Smooth muscle cell (in vitro differentiated cells): ENCODE results near the gene ENKD1. TPM values are rescaled to one million over a fixed set of nuclear protein-coding genes. Genes with fewer than 3 reads are reported as not detected.

Source experiments
- DNase-seq: peaks from one replicate; lab custom pipeline; 2025; ENCODE audit not compliant: unreplicated experiment; lab: John Stamatoyannopoulos, UW
- H2AFZ ChIP-seq: fragments of 200-600 bp; sonication (generic); 2 replicates; pipeline ENCODE4 v1.6.0; 2016; ENCODE audit warnings: antibody characterized with exemption, low read depth, mild to moderate bottlenecking
- H3F3A ChIP-seq: fragments of 200-600 bp; sonication (generic); 2 replicates; pipeline ENCODE4 v1.6.0; 2017; ENCODE audit warnings: antibody characterized with exemption, low read depth
- H3K27ac ChIP-seq: fragments of 200-600 bp; sonication (generic); 2 replicates; pipeline ENCODE4 v1.5.1; 2016; ENCODE audit warnings: low read depth, mild to moderate bottlenecking
- H3K27me3 ChIP-seq: fragments of 200-600 bp; sonication (generic); 2 replicates; pipeline ENCODE4 v1.6.1; 2016; ENCODE audit warnings: low read depth, mild to moderate bottlenecking
- H3K36me3 ChIP-seq: fragments of 200-600 bp; sonication (generic); 2 replicates; pipeline ENCODE4 v1.5.1; 2016; ENCODE audit warnings: low read depth
- H3K4me1 ChIP-seq: fragments of 200-600 bp; sonication (generic); 2 replicates; pipeline ENCODE4 v1.5.1; 2016; ENCODE audit warnings: low read depth
- H3K4me2 ChIP-seq: fragments of 200-600 bp; sonication (generic); 2 replicates; pipeline ENCODE4 v1.6.0; 2016; ENCODE audit warnings: mild to moderate bottlenecking
- H3K4me3 ChIP-seq: fragments of 200-600 bp; sonication (generic); 2 replicates; pipeline ENCODE4 v1.5.1; 2016; ENCODE audit warnings: mild to moderate bottlenecking
- H3K79me2 ChIP-seq: fragments of 200-600 bp; sonication (generic); 2 replicates; pipeline ENCODE4 v1.6.0; 2016; ENCODE audit warnings: low read depth, mild to moderate bottlenecking
- H3K9ac ChIP-seq: fragments of 200-600 bp; sonication (generic); 2 replicates; pipeline ENCODE4 v1.6.0; 2016; ENCODE audit warnings: low read depth
- H3K9me3 ChIP-seq: fragments of 200-600 bp; sonication (generic); replicated peaks from 2 replicates; pipeline ENCODE4 v1.5.1; 2016; ENCODE audit warnings: low read depth
- H4K20me1 ChIP-seq: fragments of 200-600 bp; sonication (generic); 2 replicates; pipeline ENCODE4 v1.6.0; 2016; ENCODE audit warnings: low read depth
- CTCF ChIP-seq: fragments of 200-600 bp; sonication (generic); IDR thresholded peaks from 2 replicates; pipeline ENCODE4 v1.5.1; 2017; ENCODE audit warnings: borderline replicate concordance, mild to moderate bottlenecking, antibody characterized with exemption; ENCODE audit not compliant: insufficient read depth, poor library complexity, severe bottlenecking
- WGBS: methylation state at CpG from one replicate; pipeline ENCODE4 v1.1.7; 2016; ENCODE audit warnings: low lambda C conversion rate; 5-methylcytosine and 5-hydroxymethylcytosine counted together
- polyA plus RNA-seq: library from polyadenylated mRNA; unstranded; fragments of >200 nt; fragmentation: Nextera tagmentation; extraction: Ambion mirVana; gene quantifications from 2 replicates; pipeline ENCODE4 v1.2.1, GENCODE V29; 2016
- total RNA-seq: library from RNA; depleted of rRNA; stranded (reverse); fragments of >200 nt; gene quantifications from 2 replicates; pipeline ENCODE4 v1.2.3, GENCODE V29; 2014

The ENKD1 gene
- total and polyA plus RNA-seq, 2 experiments from 2014 or later: 9.8 to 14.2 TPM

- 89% methylated on average over 12 of the region's 15 CpGs for WGBS
- Histone ChIP-seq H4K20me1 (no peaks in the 10 kb centered on the region), H3K27ac (no peak overlapping the region), H3K36me3 (no peaks in the 10 kb centered on the region), H3K9ac (no peak overlapping the region), H3K79me2 (no peaks in the 10 kb centered on the region), H3K4me3 (peak overlapping the region; percentile 41), H2AFZ (no peak overlapping the region), H3K9me3 (no peaks in the 10 kb centered on the region), H3K27me3 (peaks cover 44% of the 10 kb centered on the region), H3F3A (no peaks in the 10 kb centered on the region), H3K4me2 (no peak overlapping the region), H3K4me1 (no peaks in the 10 kb centered on the region)
- no peak for TF ChIP-seq CTCF
- DNase-seq: no peak
Measured at GRCh38 chr16:67645397-67646121, 21.0 kb downstream of the ENKD1 start.

- Histone ChIP-seq H3K9me3 (no peaks in the 10 kb centered on the region), H2AFZ (no peak overlapping the region), H3F3A (no peaks in the 10 kb centered on the region), H4K20me1 (no peaks in the 10 kb centered on the region), H3K9ac (no peak overlapping the region), H3K4me3 (no peak overlapping the region), H3K4me2 (no peak overlapping the region), H3K79me2 (no peaks in the 10 kb centered on the region), H3K27ac (no peak overlapping the region), H3K27me3 (peaks cover 38% of the 10 kb centered on the region), H3K4me1 (no peaks in the 10 kb centered on the region), H3K36me3 (peaks cover under 1% of the 10 kb centered on the region)
- 93% methylated on average over 9 of the region's 9 CpGs for whole genome bisulfite sequencing
- DNase-seq: no peak
- no peak for TF ChIP-seq CTCF
Measured at GRCh38 chr16:67644038-67644437, 22.5 kb downstream of the ENKD1 start.

- H3K27me3 ChIP-seq: peaks cover 28% of the 10 kb centered on the region
- no peak overlapping the region for H3K4me2 ChIP-seq
- 81% methylated on average over 10 of the region's 10 CpGs for WGBS
- no peak overlapping the region for H3K9ac ChIP-seq
- no peaks in the 10 kb centered on the region for H3K9me3 ChIP-seq
- no peaks in the 10 kb centered on the region for H3F3A ChIP-seq
- H3K36me3 ChIP-seq: peaks cover 10% of the 10 kb centered on the region
- no peak overlapping the region for H3K27ac ChIP-seq
- H3K79me2 ChIP-seq: no peaks in the 10 kb centered on the region
- no peaks in the 10 kb centered on the region for H4K20me1 ChIP-seq
- no peak overlapping the region for H2AFZ ChIP-seq
- TF ChIP-seq CTCF: no peak
- DNase-seq: no peak
- H3K4me3 ChIP-seq: no peak overlapping the region
- H3K4me1 ChIP-seq: no peaks in the 10 kb centered on the region
Measured at GRCh38 chr16:67641779-67642708, 24.5 kb downstream of the ENKD1 start.
